ENCODE measurements around the gene CLEC16A.
A peak's percentile ranks its signal among the peaks of the same experiment; 100 is the strongest.

Gene CLEC16A

GRCh38 chr16:11084876-11085485 lies 140.6 kb downstream of the CLEC16A start:
- no peak for DNase-seq (ENCODE audit: low spot score)

- no peak for DNase-seq (ENCODE audit: low spot score)
Measured at GRCh38 chr16:11085916-11086315, 141.6 kb downstream of the CLEC16A start.

- no peak for DNase-seq (ENCODE audit: low spot score)
Measured at GRCh38 chr16:11087691-11088073, 143.3 kb downstream of the CLEC16A start.

GRCh38 chr16:11088074-11088730 lies 143.8 kb downstream of the CLEC16A start:
- no peak for DNase-seq (ENCODE audit: low spot score)

- no peak for DNase-seq (ENCODE audit: low spot score)
Measured at GRCh38 chr16:11088831-11089230, 144.5 kb downstream of the CLEC16A start.

- no peak for DNase-seq (ENCODE audit: low spot score)
Measured at GRCh38 chr16:11089504-11090124, 145.2 kb downstream of the CLEC16A start.

GRCh38 chr16:11090232-11090631 lies 145.9 kb downstream of the CLEC16A start:
- DNase-seq (ENCODE audit: low spot score) = no peak

GRCh38 chr16:11091021-11091785 lies 146.8 kb downstream of the CLEC16A start:
- DNase-seq (ENCODE audit: low spot score) = no peak

- DNase-seq (ENCODE audit: low spot score) = no peak
Measured at GRCh38 chr16:11092788-11093571, 148.6 kb downstream of the CLEC16A start.

- DNase-seq (ENCODE audit: low spot score) = no peak
Measured at GRCh38 chr16:11093572-11094074, 149.3 kb downstream of the CLEC16A start.

- no peak for DNase-seq (ENCODE audit: low spot score)
Measured at GRCh38 chr16:11094075-11094856, 149.9 kb downstream of the CLEC16A start.

GRCh38 chr16:11094857-11095565 lies 150.6 kb downstream of the CLEC16A start:
- no peak for DNase-seq (ENCODE audit: low spot score)

GRCh38 chr16:11095935-11096334 lies 151.6 kb downstream of the CLEC16A start:
- no peak for DNase-seq (ENCODE audit: low spot score)

- no peak for DNase-seq (ENCODE audit: low spot score)
Measured at GRCh38 chr16:11097094-11097786, 152.9 kb downstream of the CLEC16A start.

GRCh38 chr16:11097787-11098167 lies 153.4 kb downstream of the CLEC16A start:
- DNase-seq (ENCODE audit: low spot score) = no peak

GRCh38 chr16:11098601-11099390 lies 154.4 kb downstream of the CLEC16A start:
- no peak for DNase-seq (ENCODE audit: low spot score)

- no peak for DNase-seq (ENCODE audit: low spot score)
Measured at GRCh38 chr16:11099672-11100205, 155.4 kb downstream of the CLEC16A start.

GRCh38 chr16:11100239-11100750 lies 155.9 kb downstream of the CLEC16A start:
- peak; percentile 73 for DNase-seq (ENCODE audit: low spot score)

All from left forelimb (tissue), 1 donor.